Raji (cell line): Measurements from ENCODE around the gene NOP14.

Experiments used
- POLR2A ChIP-seq: IDR thresholded peaks from 2 replicates; pipeline ENCODE4 v1.6.1; 2011; ENCODE audit warnings: low read depth, low read length, control low read depth; ENCODE audit not compliant: insufficient read depth

The NOP14 gene

DNA sequence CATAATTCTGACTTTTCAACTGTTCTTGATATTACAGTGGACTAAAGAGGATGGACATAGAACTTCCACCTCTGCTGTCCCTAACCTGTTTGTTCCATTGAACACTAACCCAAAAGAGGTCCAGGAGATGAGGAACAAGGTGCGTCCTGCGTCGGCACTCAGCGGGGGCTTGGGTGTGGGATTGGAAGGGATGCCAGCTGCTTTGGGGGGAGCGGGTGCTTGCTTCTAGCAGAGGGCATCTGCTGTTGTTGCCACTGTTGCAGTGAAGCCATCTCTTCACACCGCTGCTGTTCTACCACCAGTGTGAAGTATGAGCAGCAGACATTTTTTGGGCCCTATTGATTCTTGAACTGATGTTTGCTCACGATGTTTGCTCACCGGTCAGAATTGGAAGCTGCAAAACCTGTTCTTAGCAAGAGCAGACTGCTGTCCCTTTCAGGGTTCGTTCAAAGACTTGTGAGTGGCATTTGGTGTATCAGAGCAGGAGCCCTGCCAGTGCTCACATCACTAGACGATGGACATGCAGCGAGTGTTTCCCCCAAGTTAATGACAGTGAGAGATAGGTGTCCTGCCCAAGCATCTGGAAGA lies 55.4 kb downstream of the NOP14 start:
- TF ChIP-seq POLR2A: no peak

- TF ChIP-seq POLR2A: no peak
These were observed 56.0 kb downstream of the NOP14 start for GRCh38 chr4:2907226-2907625.

GRCh38 chr4:2906218-2906617 lies 57.0 kb downstream of the NOP14 start:
- TF ChIP-seq POLR2A: no peak

GRCh38 chr4:2905544-2905943 lies 57.7 kb downstream of the NOP14 start:
- no peak for TF ChIP-seq POLR2A

DNA sequence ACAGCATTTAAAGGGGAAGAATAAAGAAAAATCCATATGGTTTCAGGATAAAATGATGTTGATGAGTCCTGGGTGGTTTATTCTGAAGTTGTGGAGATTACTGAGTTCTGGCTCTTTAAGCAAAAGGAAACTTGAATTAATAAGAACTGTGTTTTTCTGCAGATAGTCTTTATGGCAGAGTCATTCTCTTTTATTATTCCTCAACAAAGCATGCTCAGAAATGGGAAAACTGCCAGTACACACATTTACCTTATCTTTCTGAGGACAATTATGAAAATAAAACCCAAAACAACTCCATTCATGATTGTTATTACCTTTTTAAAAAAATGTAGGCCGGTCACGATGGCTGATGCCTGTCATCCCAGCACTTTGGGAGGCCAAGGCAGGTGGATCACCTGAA lies 61.1 kb downstream of the NOP14 start:
- TF ChIP-seq POLR2A: no peak

DNA sequence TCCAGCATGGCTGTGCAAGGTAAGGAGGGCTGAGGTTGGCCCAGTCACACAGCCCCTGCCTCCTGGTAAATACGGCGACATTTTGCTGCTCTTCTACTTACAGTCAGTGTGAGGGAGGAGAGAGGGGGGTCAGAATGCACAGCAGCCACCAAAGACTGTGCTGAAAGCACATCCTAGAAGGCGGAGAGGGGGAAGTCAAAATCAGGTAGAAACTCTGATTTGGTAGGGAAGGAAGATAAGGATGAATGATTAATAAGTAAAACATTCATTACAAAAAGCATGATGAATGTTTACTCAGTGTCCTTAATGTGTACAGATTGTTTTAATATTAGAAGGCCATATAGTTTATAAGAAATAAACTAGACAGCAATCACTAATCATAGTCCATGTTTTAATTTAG lies 62.0 kb downstream of the NOP14 start:
- TF ChIP-seq POLR2A: no peak

DNA sequence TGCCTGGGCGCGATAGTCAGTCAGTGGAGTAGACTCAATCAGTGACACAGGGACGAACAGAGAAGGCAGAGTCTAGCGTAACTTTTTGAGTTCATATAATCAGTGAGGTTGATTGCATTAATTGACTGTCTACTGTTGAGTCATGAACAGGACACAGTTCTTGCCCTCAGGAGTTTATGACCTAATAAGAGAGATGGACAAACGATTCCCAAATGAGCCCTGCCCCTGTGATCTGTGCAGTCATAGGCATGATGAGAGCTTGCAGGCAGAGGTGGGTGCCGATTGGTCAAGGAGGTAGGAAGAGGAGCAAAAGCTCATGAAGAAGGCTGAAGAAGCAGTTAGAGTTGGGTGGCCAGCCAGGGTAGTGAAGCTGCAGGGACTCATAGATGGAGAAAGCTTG lies 62.5 kb downstream of the NOP14 start:
- TF ChIP-seq POLR2A: no peak

DNA sequence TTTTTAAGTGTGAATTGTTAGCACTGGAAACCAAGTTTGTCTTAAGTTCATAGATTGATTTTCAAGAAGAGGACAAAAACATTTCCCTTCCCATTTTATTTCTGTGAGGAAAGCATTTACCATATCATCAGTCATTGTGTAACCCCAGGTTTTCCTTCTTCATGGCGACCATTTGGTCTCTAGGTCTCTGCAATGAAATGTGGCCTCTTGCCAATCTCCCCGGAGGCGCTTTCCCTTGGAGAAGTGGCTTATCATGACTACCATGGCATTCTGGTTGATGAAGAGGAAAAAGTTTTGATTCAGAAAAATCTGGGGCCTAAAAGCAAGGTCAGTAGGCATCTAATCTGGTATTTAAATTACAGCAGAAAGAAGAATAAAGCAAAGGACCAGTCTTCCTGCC lies 65.2 kb downstream of the NOP14 start:
- no peak for TF ChIP-seq POLR2A

DNA sequence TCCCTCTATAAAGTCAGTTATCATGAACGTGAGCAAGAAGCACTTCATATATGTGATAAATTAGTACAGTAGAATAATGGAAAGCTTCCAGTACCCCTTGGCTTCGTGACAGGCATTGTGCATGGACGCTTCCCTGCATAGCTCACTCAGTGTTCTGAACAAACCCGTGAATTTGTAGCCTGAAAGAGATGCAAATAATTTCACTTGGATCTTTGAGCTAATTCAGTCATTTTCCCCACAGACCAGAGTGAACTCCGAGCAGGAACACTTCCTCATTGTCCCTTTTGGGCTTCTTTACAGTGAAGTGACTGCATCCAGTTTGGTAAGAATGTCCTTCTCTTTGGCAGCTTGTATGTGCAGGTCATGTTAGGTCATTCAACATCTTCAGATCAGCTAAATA lies 69.4 kb downstream of the NOP14 start:
- no peak for TF ChIP-seq POLR2A

- no peak for TF ChIP-seq POLR2A
These were observed 71.9 kb downstream of the NOP14 start for GRCh38 chr4:2891294-2891693.

GRCh38 chr4:2888886-2889285 lies 74.3 kb downstream of the NOP14 start:
- TF ChIP-seq POLR2A: no peak
